ENCODE measurements around the gene FOXO3B. TPM values are rescaled to one million over a fixed set of nuclear protein-coding genes. Genes with fewer than 3 reads are reported as not detected.
A peak's percentile ranks its signal among the peaks of the same experiment; 100 is the strongest.
"Not testable (repeated sequence)": the region's sequence is repeated elsewhere in the genome, so short reads cannot be mapped to it uniquely, and the experiment has no call there.

FOXO3B gene
- total and polyA plus RNA-seq, 2 donors (not counting 3 experiments of a cell fraction or from before 2014, with no cell fraction given) = 7.2 to 9.1 TPM

DNA sequence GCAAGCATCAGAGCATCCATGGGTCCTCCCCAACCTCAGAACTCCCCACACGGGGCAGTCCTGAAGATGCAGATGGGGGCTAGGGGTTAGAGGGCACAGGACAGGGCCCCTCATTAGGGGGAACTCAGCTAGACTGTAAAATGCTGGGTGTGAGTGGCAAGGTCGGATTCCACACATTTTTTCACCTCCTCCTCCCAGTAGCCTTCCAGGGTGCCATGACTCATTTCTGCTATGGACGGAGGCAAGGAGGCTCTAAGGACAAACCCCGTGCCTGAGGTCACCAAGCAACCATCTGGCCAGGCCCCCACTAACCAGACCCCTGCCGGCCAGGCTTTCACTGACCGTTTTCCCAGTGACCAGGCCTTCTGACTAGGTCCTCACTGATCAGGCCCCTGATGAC lies 39.0 kb downstream of the FOXO3B start:
- CTCF ChIA-PET; H3K4me2 ChIP-seq (ENCODE audit: insufficient read depth, low read length); dilution Hi-C loops (cut with MboI; ENCODE audit: extremely low pct_ligation_motif_present, low sequenced_read_pairs); H3K27ac ChIP-seq (ENCODE audit: insufficient read depth, low read depth, low read length); H3K36me3 ChIP-seq (ENCODE audit: control insufficient read depth in 2 of 2, extremely low read depth in 1 of 2, insufficient read depth in 2 of 2, low read length in 2 of 2); H4K20me1 ChIP-seq (replicated peaks; ENCODE audit: control insufficient read depth, extremely low read depth, insufficient read depth, low read length); intact Hi-C loops (cut with micrococcal nuclease); H2AFZ ChIP-seq (ENCODE audit: low read depth, low read length); H3K27me3 ChIP-seq (ENCODE audit: control insufficient read depth in 2 of 2, insufficient read depth in 2 of 2, low read length in 2 of 2); H3K9ac ChIP-seq (replicated peaks; ENCODE audit: extremely low read depth, insufficient read depth, low read length); POLR2A ChIA-PET; H3K79me2 ChIP-seq (ENCODE audit: control insufficient read depth, insufficient read depth, low read length); H3K4me3 ChIP-seq (replicated peaks in 1 of 3; ENCODE audit: insufficient read depth in 1 of 3, low read depth in 1 of 3, low read length in 3 of 3); H3K9me1 ChIP-seq (replicated peaks; ENCODE audit: control insufficient read depth, extremely low read depth, insufficient read depth, low read length); BruUV-seq (replicated peaks); H3K9me3 ChIP-seq (replicated peaks; ENCODE audit: control insufficient read depth, insufficient read depth, low read length); DNase-seq (ENCODE audit: low read depth, low spot score); FAIRE-seq; H3K4me1 ChIP-seq (ENCODE audit: control insufficient read depth, extremely low read depth, insufficient read depth, low read length): not testable (repeated sequence)

DNA sequence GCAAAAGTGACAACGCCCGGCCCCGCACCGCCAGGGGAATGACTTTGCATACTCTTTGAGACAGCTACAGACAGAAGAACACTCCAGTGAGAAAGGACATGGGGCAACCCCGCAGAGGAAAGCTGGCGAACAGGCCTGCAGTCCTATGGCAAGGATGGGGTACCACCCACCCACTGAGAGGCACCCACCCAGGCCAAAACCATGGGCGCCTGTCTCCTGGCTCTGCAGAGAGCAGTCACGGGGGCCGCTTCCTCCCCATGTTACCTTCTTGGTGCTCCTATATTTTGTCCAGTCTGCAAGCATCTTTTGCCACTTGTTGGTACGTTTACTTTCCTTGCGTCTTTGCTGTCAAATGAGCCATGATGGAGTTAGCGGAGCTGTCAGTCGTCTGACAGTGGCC lies 43.8 kb downstream of the FOXO3B start:
- not testable (repeated sequence) for BruUV-seq (replicated peaks); DNase-seq (ENCODE audit: low read depth, low spot score)
- CTCF ChIA-PET = interaction anchor here (1.2 kb wide), 1 partner anchor 12 kb away, joined by 3 read pairs; no protein-coding TSS in a partner anchor

DNA sequence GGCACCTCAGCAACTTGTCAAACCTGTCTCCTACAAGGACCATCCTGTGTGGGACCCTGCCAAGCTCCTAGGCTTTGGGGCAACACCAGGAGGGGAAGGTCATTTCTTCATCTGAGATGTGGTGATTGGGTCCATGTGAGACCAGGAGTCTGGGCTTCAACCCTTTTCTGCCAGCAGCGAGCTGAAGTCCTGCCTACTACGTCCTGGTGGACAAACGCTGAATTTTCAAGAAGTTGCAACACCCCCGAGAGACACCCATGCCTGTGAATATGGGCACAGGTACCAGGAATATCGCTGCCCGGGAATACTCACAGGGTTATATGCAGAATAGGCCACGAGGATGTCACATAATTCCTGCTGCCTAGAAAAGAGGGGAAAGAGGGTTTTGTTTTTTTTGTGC lies 45.9 kb downstream of the FOXO3B start:
- H3K27me3 ChIP-seq (ENCODE audit: control insufficient read depth in 2 of 2, insufficient read depth in 2 of 2, low read length in 2 of 2); FAIRE-seq; H3K9me1 ChIP-seq (replicated peaks; ENCODE audit: control insufficient read depth, extremely low read depth, insufficient read depth, low read length); H4K20me1 ChIP-seq (replicated peaks; ENCODE audit: control insufficient read depth, extremely low read depth, insufficient read depth, low read length); H3K9me3 ChIP-seq (replicated peaks; ENCODE audit: control insufficient read depth, insufficient read depth, low read length); H3K4me3 ChIP-seq (replicated peaks in 1 of 3; ENCODE audit: insufficient read depth in 1 of 3, low read depth in 1 of 3, low read length in 3 of 3); H3K4me2 ChIP-seq (ENCODE audit: insufficient read depth, low read length); BruUV-seq (replicated peaks); intact Hi-C loops (cut with micrococcal nuclease); H2AFZ ChIP-seq (ENCODE audit: low read depth, low read length); H3K36me3 ChIP-seq (ENCODE audit: control insufficient read depth in 2 of 2, extremely low read depth in 1 of 2, insufficient read depth in 2 of 2, low read length in 2 of 2); H3K79me2 ChIP-seq (ENCODE audit: control insufficient read depth, insufficient read depth, low read length); DNase-seq (ENCODE audit: low read depth, low spot score); dilution Hi-C loops (cut with MboI; ENCODE audit: extremely low pct_ligation_motif_present, low sequenced_read_pairs); H3K27ac ChIP-seq (ENCODE audit: insufficient read depth, low read depth, low read length); POLR2A ChIA-PET; CTCF ChIA-PET; H3K9ac ChIP-seq (replicated peaks; ENCODE audit: extremely low read depth, insufficient read depth, low read length); H3K4me1 ChIP-seq (ENCODE audit: control insufficient read depth, extremely low read depth, insufficient read depth, low read length): not testable (repeated sequence)
- TF ChIP-seq, protein P1, sequence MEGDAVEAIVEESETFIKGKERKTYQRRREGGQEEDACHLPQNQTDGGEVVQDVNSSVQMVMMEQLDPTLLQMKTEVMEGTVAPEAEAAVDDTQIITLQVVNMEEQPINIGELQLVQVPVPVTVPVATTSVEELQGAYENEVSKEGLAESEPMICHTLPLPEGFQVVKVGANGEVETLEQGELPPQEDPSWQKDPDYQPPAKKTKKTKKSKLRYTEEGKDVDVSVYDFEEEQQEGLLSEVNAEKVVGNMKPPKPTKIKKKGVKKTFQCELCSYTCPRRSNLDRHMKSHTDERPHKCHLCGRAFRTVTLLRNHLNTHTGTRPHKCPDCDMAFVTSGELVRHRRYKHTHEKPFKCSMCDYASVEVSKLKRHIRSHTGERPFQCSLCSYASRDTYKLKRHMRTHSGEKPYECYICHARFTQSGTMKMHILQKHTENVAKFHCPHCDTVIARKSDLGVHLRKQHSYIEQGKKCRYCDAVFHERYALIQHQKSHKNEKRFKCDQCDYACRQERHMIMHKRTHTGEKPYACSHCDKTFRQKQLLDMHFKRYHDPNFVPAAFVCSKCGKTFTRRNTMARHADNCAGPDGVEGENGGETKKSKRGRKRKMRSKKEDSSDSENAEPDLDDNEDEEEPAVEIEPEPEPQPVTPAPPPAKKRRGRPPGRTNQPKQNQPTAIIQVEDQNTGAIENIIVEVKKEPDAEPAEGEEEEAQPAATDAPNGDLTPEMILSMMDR (IDR thresholded peaks at IDR 0.05; ENCODE audit: extremely low read depth in 1 of 2, insufficient read depth in 1 of 2, low read depth in 1 of 2, low read length in 2 of 2) = peak in 1 of 2 donors; percentile 7

More for the DNA sequence above, 43.8 kb downstream of the FOXO3B start:
- H3K4me3 ChIP-seq (replicated peaks in 1 of 3; ENCODE audit: insufficient read depth in 1 of 3, low read depth in 1 of 3, low read length in 3 of 3); FAIRE-seq; H3K36me3 ChIP-seq (ENCODE audit: control insufficient read depth in 2 of 2, extremely low read depth in 1 of 2, insufficient read depth in 2 of 2, low read length in 2 of 2); H3K9me1 ChIP-seq (replicated peaks; ENCODE audit: control insufficient read depth, extremely low read depth, insufficient read depth, low read length); H3K4me1 ChIP-seq (ENCODE audit: control insufficient read depth, extremely low read depth, insufficient read depth, low read length); intact Hi-C loops (cut with micrococcal nuclease); H4K20me1 ChIP-seq (replicated peaks; ENCODE audit: control insufficient read depth, extremely low read depth, insufficient read depth, low read length); POLR2A ChIA-PET; H3K9ac ChIP-seq (replicated peaks; ENCODE audit: extremely low read depth, insufficient read depth, low read length); H3K9me3 ChIP-seq (replicated peaks; ENCODE audit: control insufficient read depth, insufficient read depth, low read length); H2AFZ ChIP-seq (ENCODE audit: low read depth, low read length); dilution Hi-C loops (cut with MboI; ENCODE audit: extremely low pct_ligation_motif_present, low sequenced_read_pairs); H3K79me2 ChIP-seq (ENCODE audit: control insufficient read depth, insufficient read depth, low read length); H3K4me2 ChIP-seq (ENCODE audit: insufficient read depth, low read length); H3K27me3 ChIP-seq (ENCODE audit: control insufficient read depth in 2 of 2, insufficient read depth in 2 of 2, low read length in 2 of 2); H3K27ac ChIP-seq (ENCODE audit: insufficient read depth, low read depth, low read length): not testable (repeated sequence)

- H4K20me1 ChIP-seq (replicated peaks; ENCODE audit: control insufficient read depth, extremely low read depth, insufficient read depth, low read length); H3K9me1 ChIP-seq (replicated peaks; ENCODE audit: control insufficient read depth, extremely low read depth, insufficient read depth, low read length); BruUV-seq (replicated peaks); CTCF ChIA-PET; intact Hi-C loops (cut with micrococcal nuclease); H2AFZ ChIP-seq (ENCODE audit: low read depth, low read length); H3K27ac ChIP-seq (ENCODE audit: insufficient read depth, low read depth, low read length); H3K4me3 ChIP-seq (replicated peaks in 1 of 3; ENCODE audit: insufficient read depth in 1 of 3, low read depth in 1 of 3, low read length in 3 of 3); DNase-seq (ENCODE audit: low read depth, low spot score); H3K9ac ChIP-seq (replicated peaks; ENCODE audit: extremely low read depth, insufficient read depth, low read length); POLR2A ChIA-PET; FAIRE-seq; H3K27me3 ChIP-seq (ENCODE audit: control insufficient read depth in 2 of 2, insufficient read depth in 2 of 2, low read length in 2 of 2); H3K9me3 ChIP-seq (replicated peaks; ENCODE audit: control insufficient read depth, insufficient read depth, low read length); H3K4me1 ChIP-seq (ENCODE audit: control insufficient read depth, extremely low read depth, insufficient read depth, low read length); H3K79me2 ChIP-seq (ENCODE audit: control insufficient read depth, insufficient read depth, low read length); dilution Hi-C loops (cut with MboI; ENCODE audit: extremely low pct_ligation_motif_present, low sequenced_read_pairs); H3K4me2 ChIP-seq (ENCODE audit: insufficient read depth, low read length); H3K36me3 ChIP-seq (ENCODE audit: control insufficient read depth in 2 of 2, extremely low read depth in 1 of 2, insufficient read depth in 2 of 2, low read length in 2 of 2): not testable (repeated sequence)
Measured at GRCh38 chr17:18635773-18636172, 46.3 kb downstream of the FOXO3B start.

Measured in endothelial cell of umbilical vein (primary cell).